Parathyroid adenoma (tissue), 2 donors: ENCODE data around the gene APEX1.

Experiments used
- H2AFZ ChIP-seq: fragments of 300-600 bp; sonication (generic); one replicate; pipeline ENCODE4 v1.7.0; 2017; ENCODE audit warnings: antibody characterized with exemption, mild to moderate bottlenecking
- H3K27ac ChIP-seq: fragments of 300-600 bp; sonication (generic); one replicate; pipeline ENCODE4 v1.7.0; 2017
- H3K27me3 ChIP-seq: fragments of 300-600 bp; sonication (generic); one replicate; pipeline ENCODE4 v1.7.0; 2017; ENCODE audit warnings: low read length; ENCODE audit not compliant: control insufficient read depth, insufficient read depth
- H3K36me3 ChIP-seq: fragments of 300-600 bp; sonication (generic); one replicate; pipeline ENCODE4 v1.7.0; 2017; ENCODE audit warnings: low read length; ENCODE audit not compliant: control insufficient read depth, insufficient read depth
- H3K4me1 ChIP-seq: fragments of 300-600 bp; sonication (generic); one replicate; pipeline ENCODE4 v1.7.0; 2017; ENCODE audit warnings: control low read depth
- H3K4me2 ChIP-seq: fragments of 300-600 bp; sonication (generic); one replicate; pipeline ENCODE4 v1.7.0; 2017; ENCODE audit warnings: low read length
- H3K4me3 ChIP-seq: fragments of 300-600 bp; sonication (generic); one replicate; pipeline ENCODE4 v1.7.0; 2017; ENCODE audit warnings: low read depth, low read length
- H3K79me2 ChIP-seq: fragments of 300-600 bp; sonication (generic); one replicate; pipeline ENCODE4 v1.7.0; 2017; ENCODE audit warnings: control low read depth
- H3K9ac ChIP-seq: fragments of 300-600 bp; sonication (generic); one replicate; pipeline ENCODE4 v1.7.0; 2017; ENCODE audit warnings: mild to moderate bottlenecking
- H3K9me3 ChIP-seq: fragments of 300-600 bp; sonication (generic); one replicate; pipeline ENCODE4 v1.7.0; 2017; ENCODE audit warnings: low read length; ENCODE audit not compliant: control insufficient read depth
- CTCF ChIP-seq: fragments of 300-600 bp; sonication (generic); IDR thresholded peaks from one replicate; pipeline ENCODE4 v1.7.0; 2017; ENCODE audit warnings: antibody characterized with exemption, mild to moderate bottlenecking
- donor health status: primary hyperparathyroidism.

The APEX1 gene

GRCh38 chr14:20413744-20414082 is 41.3 kb upstream of the APEX1 start:
- Histone ChIP-seq H2AFZ (peak overlapping the region; percentile 95), H3K4me1 (peaks cover 20% of the 10 kb centered on the region), H3K27ac (peak overlapping the region; percentile 98), H3K9ac (peak overlapping the region; percentile 84), H3K9me3 (no peaks in the 10 kb centered on the region), H3K36me3 (no peaks in the 10 kb centered on the region), H3K4me2 (peak overlapping the region; percentile 84), H3K79me2 (no peaks in the 10 kb centered on the region), H3K4me3 (peak overlapping the region; percentile 94), H3K27me3 (no peaks in the 10 kb centered on the region)
- TF ChIP-seq CTCF = no peak

GRCh38 chr14:20415782-20416206 is 39.2 kb upstream of the APEX1 start:
- no peaks in the 10 kb centered on the region for H3K36me3 ChIP-seq
- no peak overlapping the region for H3K4me3 ChIP-seq
- H3K9me3 ChIP-seq = no peaks in the 10 kb centered on the region
- no peak overlapping the region for H3K4me2 ChIP-seq
- TF ChIP-seq CTCF = peak; percentile 71
- H3K4me1 ChIP-seq = peaks cover 25% of the 10 kb centered on the region
- H3K27ac ChIP-seq = no peak overlapping the region
- H3K9ac ChIP-seq = no peak overlapping the region
- no peaks in the 10 kb centered on the region for H3K79me2 ChIP-seq
- peak overlapping the region; percentile 61 for H2AFZ ChIP-seq
- no peaks in the 10 kb centered on the region for H3K27me3 ChIP-seq

- Histone ChIP-seq H3K9me3 (no peaks in the 10 kb centered on the region), H3K4me3 (no peak overlapping the region), H3K4me1 (peaks cover 25% of the 10 kb centered on the region), H2AFZ (peak overlapping the region; percentile 61), H3K27ac (no peak overlapping the region), H3K4me2 (no peak overlapping the region), H3K9ac (no peak overlapping the region), H3K27me3 (no peaks in the 10 kb centered on the region), H3K79me2 (no peaks in the 10 kb centered on the region), H3K36me3 (no peaks in the 10 kb centered on the region)
- no peak for TF ChIP-seq CTCF
Observed at GRCh38 chr14:20416223-20416622, 38.8 kb upstream of the APEX1 start.

GRCh38 chr14:20417250-20418186 is 37.5 kb upstream of the APEX1 start:
- peak overlapping the region; percentile 63 for H3K27ac ChIP-seq
- no peaks in the 10 kb centered on the region for H3K9me3 ChIP-seq
- no peaks in the 10 kb centered on the region for H3K36me3 ChIP-seq
- peaks cover 25% of the 10 kb centered on the region for H3K4me1 ChIP-seq
- H3K9ac ChIP-seq = no peak overlapping the region
- peak overlapping the region; percentile 47 for H3K4me2 ChIP-seq
- H2AFZ ChIP-seq = peak overlapping the region; percentile 47
- no peak overlapping the region for H3K4me3 ChIP-seq
- no peaks in the 10 kb centered on the region for H3K27me3 ChIP-seq
- TF ChIP-seq CTCF = no peak
- no peaks in the 10 kb centered on the region for H3K79me2 ChIP-seq
